Smooth muscle cell (in vitro differentiated cells): ENCODE measurements around the gene KDM2A. TPM values are rescaled to one million over a fixed set of nuclear protein-coding genes. Genes with fewer than 3 reads are reported as not detected.

Experiments
- DNase-seq: peaks from one replicate; lab custom pipeline; 2025; ENCODE audit not compliant: unreplicated experiment; lab: John Stamatoyannopoulos, UW
- H2AFZ ChIP-seq: fragments of 200-600 bp; sonication (generic); 2 replicates; pipeline ENCODE4 v1.6.0; 2016; ENCODE audit warnings: antibody characterized with exemption, low read depth, mild to moderate bottlenecking
- H3F3A ChIP-seq: fragments of 200-600 bp; sonication (generic); 2 replicates; pipeline ENCODE4 v1.6.0; 2017; ENCODE audit warnings: antibody characterized with exemption, low read depth
- H3K27ac ChIP-seq: fragments of 200-600 bp; sonication (generic); 2 replicates; pipeline ENCODE4 v1.5.1; 2016; ENCODE audit warnings: low read depth, mild to moderate bottlenecking
- H3K27me3 ChIP-seq: fragments of 200-600 bp; sonication (generic); 2 replicates; pipeline ENCODE4 v1.6.1; 2016; ENCODE audit warnings: low read depth, mild to moderate bottlenecking
- H3K36me3 ChIP-seq: fragments of 200-600 bp; sonication (generic); 2 replicates; pipeline ENCODE4 v1.5.1; 2016; ENCODE audit warnings: low read depth
- H3K4me1 ChIP-seq: fragments of 200-600 bp; sonication (generic); 2 replicates; pipeline ENCODE4 v1.5.1; 2016; ENCODE audit warnings: low read depth
- H3K4me2 ChIP-seq: fragments of 200-600 bp; sonication (generic); 2 replicates; pipeline ENCODE4 v1.6.0; 2016; ENCODE audit warnings: mild to moderate bottlenecking
- H3K4me3 ChIP-seq: fragments of 200-600 bp; sonication (generic); 2 replicates; pipeline ENCODE4 v1.5.1; 2016; ENCODE audit warnings: mild to moderate bottlenecking
- H3K79me2 ChIP-seq: fragments of 200-600 bp; sonication (generic); 2 replicates; pipeline ENCODE4 v1.6.0; 2016; ENCODE audit warnings: low read depth, mild to moderate bottlenecking
- H3K9ac ChIP-seq: fragments of 200-600 bp; sonication (generic); 2 replicates; pipeline ENCODE4 v1.6.0; 2016; ENCODE audit warnings: low read depth
- H3K9me3 ChIP-seq: fragments of 200-600 bp; sonication (generic); replicated peaks from 2 replicates; pipeline ENCODE4 v1.5.1; 2016; ENCODE audit warnings: low read depth
- H4K20me1 ChIP-seq: fragments of 200-600 bp; sonication (generic); 2 replicates; pipeline ENCODE4 v1.6.0; 2016; ENCODE audit warnings: low read depth
- WGBS: methylation state at CpG from one replicate; pipeline ENCODE4 v1.1.7; 2016; ENCODE audit warnings: low lambda C conversion rate; 5-methylcytosine and 5-hydroxymethylcytosine counted together
- polyA plus RNA-seq: library from polyadenylated mRNA; unstranded; fragments of >200 nt; fragmentation: Nextera tagmentation; extraction: Ambion mirVana; gene quantifications from 2 replicates; pipeline ENCODE4 v1.2.1, GENCODE V29; 2016
- total RNA-seq: library from RNA; depleted of rRNA; stranded (reverse); fragments of >200 nt; gene quantifications from 2 replicates; pipeline ENCODE4 v1.2.3, GENCODE V29; 2014
- TF ChIP-seq, protein P1 (sequence below): fragments of 200-600 bp; sonication (generic); IDR thresholded peaks from 2 replicates; pipeline ENCODE4 v1.5.1; 2017; ENCODE audit warnings: borderline replicate concordance, mild to moderate bottlenecking, antibody characterized with exemption; ENCODE audit not compliant: insufficient read depth, poor library complexity, severe bottlenecking

The KDM2A gene
- total and polyA plus RNA-seq, 2 experiments from 2014 or later: 18.9 to 44.9 TPM

DNA sequence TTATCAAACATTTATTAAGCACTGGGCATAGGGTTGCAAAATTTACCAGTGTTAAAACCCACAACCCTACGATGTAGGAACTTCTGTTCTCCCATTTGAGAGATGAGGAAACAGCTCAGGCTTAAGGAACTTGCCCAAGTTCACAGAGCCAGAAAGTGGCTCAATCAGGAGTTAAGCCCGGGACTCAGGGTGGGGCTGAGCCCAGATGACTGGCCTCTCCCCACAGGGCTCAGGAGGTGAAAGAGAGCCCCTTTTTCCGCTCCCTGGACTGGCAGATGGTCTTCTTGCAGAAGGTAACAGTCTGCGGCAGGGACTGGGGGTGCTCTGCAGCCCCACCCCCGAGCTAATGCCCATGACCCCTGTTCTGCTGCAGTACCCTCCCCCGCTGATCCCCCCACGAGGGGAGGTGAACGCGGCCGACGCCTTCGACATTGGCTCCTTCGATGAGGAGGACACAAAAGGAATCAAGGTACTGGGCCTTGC, 164.5 kb downstream of the KDM2A start:
- no peak for DNase-seq
- peaks cover under 1% of the 10 kb centered on the region for H4K20me1 ChIP-seq
- no peak overlapping the region for H3K4me2 ChIP-seq
- TF ChIP-seq, protein P1, sequence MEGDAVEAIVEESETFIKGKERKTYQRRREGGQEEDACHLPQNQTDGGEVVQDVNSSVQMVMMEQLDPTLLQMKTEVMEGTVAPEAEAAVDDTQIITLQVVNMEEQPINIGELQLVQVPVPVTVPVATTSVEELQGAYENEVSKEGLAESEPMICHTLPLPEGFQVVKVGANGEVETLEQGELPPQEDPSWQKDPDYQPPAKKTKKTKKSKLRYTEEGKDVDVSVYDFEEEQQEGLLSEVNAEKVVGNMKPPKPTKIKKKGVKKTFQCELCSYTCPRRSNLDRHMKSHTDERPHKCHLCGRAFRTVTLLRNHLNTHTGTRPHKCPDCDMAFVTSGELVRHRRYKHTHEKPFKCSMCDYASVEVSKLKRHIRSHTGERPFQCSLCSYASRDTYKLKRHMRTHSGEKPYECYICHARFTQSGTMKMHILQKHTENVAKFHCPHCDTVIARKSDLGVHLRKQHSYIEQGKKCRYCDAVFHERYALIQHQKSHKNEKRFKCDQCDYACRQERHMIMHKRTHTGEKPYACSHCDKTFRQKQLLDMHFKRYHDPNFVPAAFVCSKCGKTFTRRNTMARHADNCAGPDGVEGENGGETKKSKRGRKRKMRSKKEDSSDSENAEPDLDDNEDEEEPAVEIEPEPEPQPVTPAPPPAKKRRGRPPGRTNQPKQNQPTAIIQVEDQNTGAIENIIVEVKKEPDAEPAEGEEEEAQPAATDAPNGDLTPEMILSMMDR: no peak
- WGBS: 96% methylated on average over 13 of the region's 13 CpGs
- H3K27me3 ChIP-seq: no peaks in the 10 kb centered on the region
- no peaks in the 10 kb centered on the region for H3K9me3 ChIP-seq
- H3K79me2 ChIP-seq: no peaks in the 10 kb centered on the region
- H3K9ac ChIP-seq: no peak overlapping the region
- peaks cover 6% of the 10 kb centered on the region for H3K36me3 ChIP-seq
- H3K4me3 ChIP-seq: no peak overlapping the region
- peaks cover 4% of the 10 kb centered on the region for H3F3A ChIP-seq
- H2AFZ ChIP-seq: no peak overlapping the region
- H3K27ac ChIP-seq: no peak overlapping the region
- peaks cover 7% of the 10 kb centered on the region for H3K4me1 ChIP-seq

DNA sequence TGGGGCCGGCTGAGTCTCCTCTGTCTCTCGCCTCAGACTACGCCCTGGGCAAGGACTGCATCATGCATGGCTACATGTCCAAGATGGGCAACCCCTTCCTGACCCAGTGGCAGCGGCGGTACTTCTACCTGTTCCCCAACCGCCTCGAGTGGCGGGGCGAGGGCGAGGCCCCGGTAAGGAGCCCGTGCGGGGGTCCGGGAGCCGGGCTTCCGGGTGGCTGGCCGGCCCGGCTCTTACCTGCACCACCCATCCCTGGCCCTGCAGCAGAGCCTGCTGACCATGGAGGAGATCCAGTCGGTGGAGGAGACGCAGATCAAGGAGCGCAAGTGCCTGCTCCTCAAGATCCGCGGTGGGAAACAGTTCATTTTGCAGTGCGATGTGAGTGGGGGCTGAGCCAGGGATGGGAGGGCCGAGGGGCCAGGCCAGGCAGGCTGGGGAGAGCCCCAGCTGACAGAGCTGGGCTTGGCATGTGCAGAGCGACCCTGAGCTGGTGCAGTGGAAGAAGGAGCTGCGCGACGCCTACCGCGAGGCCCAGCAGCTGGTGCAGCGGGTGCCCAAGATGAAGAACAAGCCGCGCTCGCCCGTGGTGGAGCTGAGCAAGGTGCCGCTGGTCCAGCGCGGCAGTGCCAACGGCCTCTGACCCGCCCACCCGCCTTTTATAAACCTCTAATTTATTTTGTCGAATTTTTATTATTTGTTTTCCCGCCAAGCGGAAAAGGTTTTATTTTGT, 165.9 kb downstream of the KDM2A start:
- TF ChIP-seq, protein P1: no peak
- Histone ChIP-seq H3K4me2 (no peak overlapping the region), H3K79me2 (peaks cover 5% of the 10 kb centered on the region), H3K4me1 (peaks cover 7% of the 10 kb centered on the region), H3F3A (peaks cover 4% of the 10 kb centered on the region), H3K9ac (no peak overlapping the region), H4K20me1 (no peaks in the 10 kb centered on the region), H3K4me3 (no peak overlapping the region), H3K36me3 (peaks cover 6% of the 10 kb centered on the region), H3K27me3 (no peaks in the 10 kb centered on the region), H2AFZ (no peak overlapping the region), H3K27ac (no peak overlapping the region), H3K9me3 (no peaks in the 10 kb centered on the region)
- WGBS: 95% methylated on average over 45 of the region's 45 CpGs
- DNase-seq: no peak

DNA sequence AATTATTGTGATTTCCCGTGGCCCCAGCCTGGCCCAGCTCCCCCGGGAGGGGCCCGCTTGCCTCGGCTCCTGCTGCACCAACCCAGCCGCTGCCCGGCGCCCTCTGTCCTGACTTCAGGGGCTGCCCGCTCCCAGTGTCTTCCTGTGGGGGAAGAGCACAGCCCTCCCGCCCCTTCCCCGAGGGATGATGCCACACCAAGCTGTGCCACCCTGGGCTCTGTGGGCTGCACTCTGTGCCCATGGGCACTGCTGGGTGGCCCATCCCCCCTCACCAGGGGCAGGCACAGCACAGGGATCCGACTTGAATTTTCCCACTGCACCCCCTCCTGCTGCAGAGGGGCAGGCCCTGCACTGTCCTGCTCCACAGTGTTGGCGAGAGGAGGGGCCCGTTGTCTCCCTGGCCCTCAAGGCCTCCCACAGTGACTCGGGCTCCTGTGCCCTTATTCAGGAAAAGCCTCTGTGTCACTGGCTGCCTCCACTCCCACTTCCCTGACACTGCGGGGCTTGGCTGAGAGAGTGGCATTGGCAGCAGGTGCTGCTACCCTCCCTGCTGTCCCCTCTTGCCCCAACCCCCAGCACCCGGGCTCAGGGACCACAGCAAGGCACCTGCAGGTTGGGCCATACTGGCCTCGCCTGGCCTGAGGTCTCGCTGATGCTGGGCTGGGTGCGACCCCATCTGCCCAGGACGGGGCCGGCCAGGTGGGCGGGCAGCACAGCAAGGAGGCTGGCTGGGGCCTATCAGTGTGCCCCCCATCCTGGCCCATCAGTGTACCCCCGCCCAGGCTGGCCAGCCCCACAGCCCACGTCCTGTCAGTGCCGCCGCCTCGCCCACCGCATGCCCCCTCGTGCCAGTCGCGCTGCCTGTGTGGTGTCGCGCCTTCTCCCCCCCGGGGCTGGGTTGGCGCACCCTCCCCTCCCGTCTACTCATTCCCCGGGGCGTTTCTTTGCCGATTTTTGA, 166.8 kb downstream of the KDM2A start:
- peaks cover 7% of the 10 kb centered on the region for H3K4me1 ChIP-seq
- no peaks in the 10 kb centered on the region for H3K27me3 ChIP-seq
- H3K9ac ChIP-seq: no peak overlapping the region
- H2AFZ ChIP-seq: no peak overlapping the region
- WGBS: 98% methylated on average over 37 of the region's 39 CpGs
- no peak overlapping the region for H3K4me2 ChIP-seq
- no peak overlapping the region for H3K4me3 ChIP-seq
- TF ChIP-seq, protein P1: no peak
- peaks cover 4% of the 10 kb centered on the region for H3F3A ChIP-seq
- H3K9me3 ChIP-seq: no peaks in the 10 kb centered on the region
- peaks cover 6% of the 10 kb centered on the region for H3K36me3 ChIP-seq
- H4K20me1 ChIP-seq: peaks cover 3% of the 10 kb centered on the region
- DNase-seq: no peak
- peaks cover 14% of the 10 kb centered on the region for H3K79me2 ChIP-seq
- peak overlapping the region; percentile 94 for H3K27ac ChIP-seq
